CD4-positive, alpha-beta T cell (primary cell): ENCODE results near the gene M1AP. TPM values are rescaled to one million over a fixed set of nuclear protein-coding genes. Genes with fewer than 3 reads are reported as not detected.

Source experiments
- ATAC-seq: fragments of 200-7000 bp; cut with Tn5 transposase; one replicate; pipeline ENCODE4 v1.10.0; 2022; ENCODE audit warnings: mild to moderate bottlenecking; ENCODE audit not compliant: poor library complexity
- CTCF ChIA-PET: fragments of 350-600 bp; sonication (Branson Sonifier 250); formaldehyde crosslinking; loops from one replicate; lab custom pipeline; 2021; ENCODE audit warnings: antibody characterized with exemption, inconsistent platforms; lab: Charles Lee
- POLR2A ChIA-PET: fragments of 350-600 bp; sonication (Branson Sonifier 250); formaldehyde crosslinking; loops from one replicate; lab custom pipeline; 2021; ENCODE audit warnings: antibody characterized with exemption, inconsistent platforms; lab: Charles Lee
- DNase-seq, 14 experiments: peaks; one replicate each; pipeline ENCODE4 v3.0.0-alpha.2; 2013 to 2020; ENCODE audit warnings: mixed read lengths in 2 of 14
- H3K27ac ChIP-seq, 2 donors: one replicate each; pipeline versions ENCODE4 v1.5.1 to v1.7.0; 2013; ENCODE audit warnings: low read length in 2 of 2, low read depth in 1 of 2, mild to moderate bottlenecking in 1 of 2
- H3K27me3 ChIP-seq, 2 experiments: 1 replicate in 1 of 2; 2 replicates in 1 of 2; pipeline versions ENCODE4 v1.6.1 to v1.7.0; 2013; ENCODE audit warnings: low read length in 2 of 2, control low read depth in 1 of 2, mild to moderate bottlenecking in 1 of 2, moderate library complexity in 1 of 2; ENCODE audit not compliant: insufficient read depth in 2 of 2, control insufficient read depth in 1 of 2
- H3K36me3 ChIP-seq: one replicate; pipeline ENCODE4 v1.6.1; 2013; ENCODE audit warnings: low read length, control low read depth; ENCODE audit not compliant: insufficient read depth
- H3K4me1 ChIP-seq: one replicate; pipeline ENCODE4 v1.6.1; 2013; ENCODE audit warnings: low read length, control low read depth; ENCODE audit not compliant: insufficient read depth
- H3K4me3 ChIP-seq: one replicate; pipeline ENCODE4 v1.5.1; 2013; ENCODE audit warnings: mild to moderate bottlenecking, low read length, moderate library complexity
- H3K9me3 ChIP-seq, 2 experiments: 1 replicate in 1 of 2; 2 replicates in 1 of 2; pipeline versions ENCODE4 v1.6.1 to v1.7.0; 2013; ENCODE audit warnings: low read length in 2 of 2, mild to moderate bottlenecking in 2 of 2, control low read depth in 1 of 2, moderate library complexity in 1 of 2; ENCODE audit not compliant: control insufficient read depth in 1 of 2, insufficient read depth in 1 of 2
- H3K27ac Mint-ChIP-seq: one replicate; pipeline ENCODE4 v1.8.0; 2020; ENCODE audit warnings: mixed read lengths
- H3K27me3 Mint-ChIP-seq: one replicate; pipeline ENCODE4 v1.8.0; 2021; ENCODE audit warnings: mixed read lengths
- H3K36me3 Mint-ChIP-seq: one replicate; pipeline ENCODE4 v1.8.0; 2021; ENCODE audit warnings: low read depth, mixed read lengths
- H3K4me1 Mint-ChIP-seq: one replicate; pipeline ENCODE4 v1.8.0; 2021; ENCODE audit warnings: low read depth, mixed read lengths
- H3K4me3 Mint-ChIP-seq: one replicate; pipeline ENCODE4 v1.8.0; 2020; ENCODE audit warnings: mild to moderate bottlenecking, mixed read lengths
- H3K9me3 Mint-ChIP-seq: one replicate; pipeline ENCODE4 v1.8.0; 2020; ENCODE audit warnings: mixed read lengths
- intact Hi-C, 2 experiments: fragments of 100-400 bp; cut with DNase I in 1 of 2; cut with micrococcal nuclease in 1 of 2; formaldehyde crosslinking; loops; one replicate each; pipeline versions ENCODE4 v1.15.1 to v1.9.0; 2023 to 2025; cut with DNase I, micrococcal nuclease
- total RNA-seq, 174 experiments: library from RNA in 2 of 174; stranded (reverse) in 2 of 174; gene quantifications; one replicate each; pipeline ENCODE4 v1.2.3 and lab custom pipeline; 2021 to 2026
- TF ChIP-seq, protein P1 (sequence below): fragments of 200-600 bp; IDR thresholded peaks from one replicate; pipeline ENCODE4 v1.8.0; 2022; ENCODE audit warnings: antibody characterized with exemption, mild to moderate bottlenecking

Gene M1AP
- total RNA-seq, 2 experiments from 2014 or later = not detected

DNA sequence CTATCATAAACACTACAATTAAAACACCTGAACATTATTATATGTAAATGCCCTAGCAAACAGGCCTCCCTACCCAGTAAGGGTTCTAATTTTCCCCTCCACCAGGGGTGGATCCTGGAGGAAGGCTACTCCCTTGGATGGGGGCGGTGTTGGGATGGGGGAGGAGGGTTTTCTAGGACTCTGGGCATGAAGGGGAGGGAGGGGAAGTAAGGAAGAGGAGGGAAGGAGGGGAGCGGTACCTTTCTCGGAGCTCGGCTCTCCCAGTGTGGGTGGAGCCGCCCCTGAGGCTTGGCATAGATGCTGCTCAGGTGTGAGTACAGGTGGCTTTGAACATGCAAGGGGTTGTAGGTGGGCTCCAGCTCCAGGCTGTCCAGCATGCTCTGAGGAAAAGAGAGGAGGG lies 88.2 kb downstream of the M1AP start:
- peaks cover 36% of the 10 kb centered on the region for H3K27me3 Mint-ChIP-seq
- H3K36me3 ChIP-seq = peaks cover 12% of the 10 kb centered on the region
- TF ChIP-seq, protein P1, sequence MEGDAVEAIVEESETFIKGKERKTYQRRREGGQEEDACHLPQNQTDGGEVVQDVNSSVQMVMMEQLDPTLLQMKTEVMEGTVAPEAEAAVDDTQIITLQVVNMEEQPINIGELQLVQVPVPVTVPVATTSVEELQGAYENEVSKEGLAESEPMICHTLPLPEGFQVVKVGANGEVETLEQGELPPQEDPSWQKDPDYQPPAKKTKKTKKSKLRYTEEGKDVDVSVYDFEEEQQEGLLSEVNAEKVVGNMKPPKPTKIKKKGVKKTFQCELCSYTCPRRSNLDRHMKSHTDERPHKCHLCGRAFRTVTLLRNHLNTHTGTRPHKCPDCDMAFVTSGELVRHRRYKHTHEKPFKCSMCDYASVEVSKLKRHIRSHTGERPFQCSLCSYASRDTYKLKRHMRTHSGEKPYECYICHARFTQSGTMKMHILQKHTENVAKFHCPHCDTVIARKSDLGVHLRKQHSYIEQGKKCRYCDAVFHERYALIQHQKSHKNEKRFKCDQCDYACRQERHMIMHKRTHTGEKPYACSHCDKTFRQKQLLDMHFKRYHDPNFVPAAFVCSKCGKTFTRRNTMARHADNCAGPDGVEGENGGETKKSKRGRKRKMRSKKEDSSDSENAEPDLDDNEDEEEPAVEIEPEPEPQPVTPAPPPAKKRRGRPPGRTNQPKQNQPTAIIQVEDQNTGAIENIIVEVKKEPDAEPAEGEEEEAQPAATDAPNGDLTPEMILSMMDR = no peak
- intact Hi-C loops = loop anchor here in 1 of 2 experiments (10.0 kb wide), 1 partner anchor 95 kb away; the partner anchor contains the start of gene SEMA4F
- no peaks in the 10 kb centered on the region for H3K27me3 ChIP-seq
- H3K4me1 ChIP-seq = peaks cover 15% of the 10 kb centered on the region
- peaks cover 0 to 4% of the 10 kb centered on the region in 2 experiments for H3K9me3 ChIP-seq
- no peak overlapping the region for H3K27ac ChIP-seq
- H3K4me3 Mint-ChIP-seq = no peak overlapping the region
- DNase-seq (no peak), ATAC-seq (no peak)
- no peaks in the 10 kb centered on the region for H3K9me3 Mint-ChIP-seq
- peaks cover 5% of the 10 kb centered on the region for H3K4me1 Mint-ChIP-seq
- POLR2A ChIA-PET = no interaction called here
- no peak overlapping the region for H3K27ac Mint-ChIP-seq
- CTCF ChIA-PET = no interaction called here
- H3K4me3 ChIP-seq = no peak overlapping the region
- H3K36me3 Mint-ChIP-seq = peaks cover 11% of the 10 kb centered on the region

DNA sequence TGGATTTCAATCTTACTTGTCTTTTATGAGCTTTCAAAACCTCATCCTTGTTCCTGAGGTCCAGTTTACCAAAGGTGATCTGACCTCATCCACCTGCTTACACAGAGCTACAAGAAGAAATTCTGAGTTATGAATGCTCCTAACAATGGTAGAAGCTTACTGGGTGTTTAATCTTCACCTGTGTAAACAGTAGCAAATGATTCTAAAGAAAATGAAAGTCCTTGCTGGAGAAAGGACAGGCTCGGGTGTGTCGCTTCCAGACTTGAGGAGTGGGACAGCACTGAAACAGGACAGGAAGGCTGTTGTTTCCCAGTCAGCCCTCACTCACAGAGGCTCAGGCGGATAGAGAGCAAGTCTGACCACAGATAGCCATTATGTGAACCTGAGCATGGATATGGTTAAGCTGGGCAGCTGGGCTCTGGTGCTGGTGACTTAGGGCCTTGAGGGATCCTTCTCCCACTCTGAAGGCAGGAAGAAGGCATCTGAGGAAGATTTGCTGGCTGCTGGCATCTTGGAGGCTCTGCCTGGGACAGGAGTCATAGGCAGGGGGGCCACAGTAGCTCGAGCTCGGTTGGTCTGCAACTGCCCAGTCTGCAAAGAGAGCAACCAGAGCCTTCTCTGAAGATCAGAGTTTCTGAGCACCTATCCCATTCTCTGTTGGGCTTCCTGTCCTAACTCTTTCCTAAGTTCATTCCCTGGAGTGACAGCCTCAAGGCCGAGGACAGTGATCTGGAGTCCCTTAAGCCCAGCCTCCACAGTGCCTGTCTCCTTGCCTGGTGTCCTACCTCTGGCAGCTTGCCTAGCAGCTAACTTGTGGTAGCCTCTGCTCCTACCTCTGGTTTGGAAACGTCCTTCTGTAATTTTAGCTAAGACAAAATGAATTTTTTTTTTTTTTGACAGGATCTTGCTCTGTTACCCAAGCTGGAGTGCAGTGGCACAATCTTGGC lies 89.6 kb downstream of the M1AP start:
- no peak for DNase-seq
- no peaks in the 10 kb centered on the region for H3K27me3 ChIP-seq
- H3K4me1 ChIP-seq = peaks cover 25% of the 10 kb centered on the region
- H3K9me3 ChIP-seq = peaks cover 0 to 4% of the 10 kb centered on the region in 2 experiments
- peaks cover 12% of the 10 kb centered on the region for H3K36me3 ChIP-seq
- no peak overlapping the region for H3K4me3 ChIP-seq
- CTCF ChIA-PET = no interaction called here
- POLR2A ChIA-PET = interaction anchor here (1.9 kb wide), 1 partner anchor 9 kb away, joined by 5 read pairs; no protein-coding TSS in a partner anchor
- Mint-ChIP-seq H3K4me3 (peak overlapping the region; percentile 25), H3K9me3 (no peaks in the 10 kb centered on the region), H3K4me1 (peaks cover 7% of the 10 kb centered on the region), H3K36me3 (peaks cover 14% of the 10 kb centered on the region), H3K27ac (no peak overlapping the region), H3K27me3 (peaks cover 25% of the 10 kb centered on the region)
- TF ChIP-seq, protein P1 = no peak
- H3K27ac ChIP-seq = no peak overlapping the region
- intact Hi-C loops = loop anchor here in 1 of 2 experiments (10.0 kb wide), 1 partner anchor 96 kb away; the partner anchor contains the start of gene SEMA4F
- no peak for ATAC-seq

DNA sequence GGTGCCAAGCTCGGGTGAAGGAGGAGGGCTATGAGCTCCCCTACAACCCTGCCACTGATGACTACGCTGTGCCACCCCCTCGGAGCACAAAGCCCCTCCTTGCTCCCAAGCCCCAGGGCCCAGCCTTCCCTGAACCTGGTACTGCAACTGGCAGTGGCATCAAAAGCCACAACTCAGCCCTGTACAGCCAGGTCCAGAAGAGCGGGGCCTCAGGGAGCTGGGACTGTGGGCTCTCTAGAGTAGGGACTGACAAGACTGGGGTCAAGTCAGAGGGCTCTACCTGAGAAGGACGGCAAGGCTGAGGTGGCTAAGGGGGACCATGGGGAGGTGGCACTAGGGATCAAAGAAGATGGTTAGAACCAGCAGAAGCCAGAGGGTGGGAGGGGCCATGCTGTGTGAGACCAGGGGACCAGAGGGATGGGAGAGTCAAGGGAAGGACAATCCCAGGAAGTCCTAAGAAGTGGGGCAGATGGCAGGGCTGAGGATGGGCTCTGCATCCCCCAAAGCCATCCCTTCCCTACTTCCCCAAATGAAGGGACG lies 91.2 kb downstream of the M1AP start:
- H3K27ac Mint-ChIP-seq = peak overlapping the region; percentile 84
- ChIA-PET POLR2A (interaction anchor here (1.4 to 1.9 kb wide), 2 partner anchors 10 to 84 kb away, joined by 4 to 5 read pairs; partner anchors contain the start of gene MRPL53), CTCF (no interaction called here)
- H3K9me3 ChIP-seq = peaks cover 0 to 4% of the 10 kb centered on the region in 2 experiments
- no peak for ATAC-seq
- TF ChIP-seq, protein P1 = no peak
- H3K4me1 ChIP-seq = peaks cover 28% of the 10 kb centered on the region
- peak overlapping the region; percentile 94 for H3K4me3 Mint-ChIP-seq
- H3K4me3 ChIP-seq = no peak overlapping the region
- DNase-seq = no peak
- peaks cover 12% of the 10 kb centered on the region for H3K4me1 Mint-ChIP-seq
- H3K27me3 Mint-ChIP-seq = peaks cover 15% of the 10 kb centered on the region
- H3K36me3 Mint-ChIP-seq = peaks cover 14% of the 10 kb centered on the region
- intact Hi-C loops = loop anchor here in 1 of 2 experiments (10.0 kb wide), 1 partner anchor 98 kb away; the partner anchor contains the start of gene SEMA4F
- H3K27ac ChIP-seq = no peak overlapping the region
- peaks cover 12% of the 10 kb centered on the region for H3K36me3 ChIP-seq
- H3K9me3 Mint-ChIP-seq = no peaks in the 10 kb centered on the region
- no peaks in the 10 kb centered on the region for H3K27me3 ChIP-seq
